ENCODE measurements around the gene ANKRD35. TPM values are rescaled to one million over a fixed set of nuclear protein-coding genes. Genes with fewer than 3 reads are reported as not detected.
A peak's percentile ranks its signal among the peaks of the same experiment; 100 is the strongest.

ANKRD35 gene
- total RNA-seq, 2 donors from 2014 or later = 1.8 to 2.4 TPM

GRCh38 chr1:145886390-145886789 is 724 bp upstream of the ANKRD35 start:
- Histone ChIP-seq H3K4me1 (peaks cover 0 to 22% of the 10 kb centered on the region in 2 donors), H3K36me3 (no peaks in the 10 kb centered on the region), H3K27me3 (no peaks in the 10 kb centered on the region), H3K9me3 (no peaks in the 10 kb centered on the region), H3K4me3 (peak overlapping the region; percentile 41 to 65), H3K27ac (peak overlapping the region in 1 of 2 donors; percentile 48)
- DNase-seq (ENCODE audit: low spot score) = no peak
- TF ChIP-seq CTCF (IDR thresholded peaks at IDR 0.05) = no peak

GRCh38 chr1:145884675-145885074 is 991 bp downstream of the ANKRD35 start:
- Histone ChIP-seq H3K9me3 (no peaks in the 10 kb centered on the region), H3K27me3 (no peaks in the 10 kb centered on the region), H3K4me3 (no peak overlapping the region), H3K27ac (no peak overlapping the region), H3K4me1 (peaks cover 0 to 13% of the 10 kb centered on the region in 2 donors), H3K36me3 (no peaks in the 10 kb centered on the region)
- DNase-seq (ENCODE audit: low spot score) = no peak
- TF ChIP-seq CTCF (IDR thresholded peaks at IDR 0.05) = no peak

- Histone ChIP-seq H3K4me3 (no peak overlapping the region), H3K36me3 (no peaks in the 10 kb centered on the region), H3K27me3 (no peaks in the 10 kb centered on the region), H3K9me3 (no peaks in the 10 kb centered on the region), H3K27ac (no peak overlapping the region), H3K4me1 (no peaks in the 10 kb centered on the region)
- DNase-seq (ENCODE audit: low spot score) = no peak
- TF ChIP-seq CTCF (IDR thresholded peaks at IDR 0.05) = no peak
These were observed 5.9 kb downstream of the ANKRD35 start for GRCh38 chr1:145879775-145880174.

GRCh38 chr1:145878724-145879123 is 6.9 kb downstream of the ANKRD35 start:
- Histone ChIP-seq H3K9me3 (no peaks in the 10 kb centered on the region), H3K36me3 (no peaks in the 10 kb centered on the region), H3K4me1 (no peaks in the 10 kb centered on the region), H3K4me3 (no peak overlapping the region), H3K27me3 (no peaks in the 10 kb centered on the region), H3K27ac (no peak overlapping the region)
- no peak for DNase-seq (ENCODE audit: low spot score)
- no peak for TF ChIP-seq CTCF (IDR thresholded peaks at IDR 0.05)

- DNase-seq (ENCODE audit: low spot score) = no peak
These were observed 7.7 kb downstream of the ANKRD35 start for GRCh38 chr1:145877923-145878486.

More at GRCh38 chr1:145877923-145878486, 7.7 kb downstream of the ANKRD35 start:
- H3K9me3 ChIP-seq = no peaks in the 10 kb centered on the region
- no peaks in the 10 kb centered on the region for H3K4me1 ChIP-seq
- no peak for TF ChIP-seq CTCF (IDR thresholded peaks at IDR 0.05)
- no peaks in the 10 kb centered on the region for H3K36me3 ChIP-seq
- no peak overlapping the region for H3K4me3 ChIP-seq
- no peaks in the 10 kb centered on the region for H3K27me3 ChIP-seq
- no peak overlapping the region for H3K27ac ChIP-seq
